Measurements from ENCODE around the gene CYB561D2.

The CYB561D2 gene

DNA sequence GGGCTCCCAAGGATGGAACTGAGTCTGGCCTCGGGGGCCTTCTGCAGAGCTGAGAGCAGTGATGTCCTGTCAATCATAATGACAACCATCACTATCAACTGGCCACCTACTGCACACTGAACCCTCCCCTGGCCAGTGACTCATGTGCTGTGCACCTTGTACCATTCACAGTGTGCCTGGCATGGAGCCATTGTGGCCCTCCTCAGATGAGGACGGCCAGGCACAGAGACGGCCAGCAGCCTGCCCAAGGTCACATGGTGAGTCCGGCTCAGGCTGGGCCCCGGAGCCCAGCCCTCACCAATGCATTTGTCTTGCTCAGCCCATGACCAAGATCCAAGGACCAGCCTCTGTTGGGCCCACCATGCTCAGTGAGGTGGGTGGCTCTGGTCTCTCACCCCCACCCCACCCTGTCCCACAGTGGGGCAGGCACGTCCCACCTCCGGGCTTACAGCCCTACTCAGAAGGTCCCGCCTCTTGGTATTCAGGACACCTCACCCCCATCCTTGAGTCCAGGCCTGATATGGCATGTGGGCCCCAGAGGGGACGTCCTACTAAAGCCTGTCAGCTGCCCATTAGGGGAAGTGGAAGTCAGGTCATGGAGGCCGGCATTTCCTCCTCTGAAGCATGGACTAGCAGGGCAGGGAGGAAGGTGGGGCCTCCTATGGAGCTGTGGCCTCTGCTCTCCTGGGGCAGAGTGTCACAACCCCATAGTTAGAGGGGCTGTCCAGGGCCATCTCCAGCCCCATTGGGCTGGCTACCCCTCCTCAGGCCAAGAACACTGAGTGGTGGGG lies 44.6 kb downstream of the CYB561D2 start:
- no peak for DNase-seq

DNA sequence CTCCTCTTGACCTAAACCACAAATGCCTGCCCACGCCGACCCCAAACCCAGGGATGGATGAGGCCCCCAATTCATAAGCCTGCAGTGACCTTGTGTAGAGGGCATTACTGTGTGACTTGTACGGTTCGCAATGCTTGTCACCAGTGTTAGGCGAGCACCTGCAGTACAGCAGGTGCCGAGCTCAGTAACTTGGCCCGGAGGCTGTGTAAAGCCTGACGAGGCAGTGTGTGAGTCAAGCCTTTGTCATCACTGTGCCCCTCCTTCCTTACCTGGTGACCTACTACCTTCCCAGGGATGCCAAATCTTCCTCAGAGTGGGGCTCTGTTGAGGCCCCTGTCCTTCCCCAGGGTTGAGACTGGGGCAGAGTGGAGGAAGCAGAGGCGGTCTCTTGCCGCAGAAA lies 45.8 kb downstream of the CYB561D2 start:
- no peak for DNase-seq

DNA sequence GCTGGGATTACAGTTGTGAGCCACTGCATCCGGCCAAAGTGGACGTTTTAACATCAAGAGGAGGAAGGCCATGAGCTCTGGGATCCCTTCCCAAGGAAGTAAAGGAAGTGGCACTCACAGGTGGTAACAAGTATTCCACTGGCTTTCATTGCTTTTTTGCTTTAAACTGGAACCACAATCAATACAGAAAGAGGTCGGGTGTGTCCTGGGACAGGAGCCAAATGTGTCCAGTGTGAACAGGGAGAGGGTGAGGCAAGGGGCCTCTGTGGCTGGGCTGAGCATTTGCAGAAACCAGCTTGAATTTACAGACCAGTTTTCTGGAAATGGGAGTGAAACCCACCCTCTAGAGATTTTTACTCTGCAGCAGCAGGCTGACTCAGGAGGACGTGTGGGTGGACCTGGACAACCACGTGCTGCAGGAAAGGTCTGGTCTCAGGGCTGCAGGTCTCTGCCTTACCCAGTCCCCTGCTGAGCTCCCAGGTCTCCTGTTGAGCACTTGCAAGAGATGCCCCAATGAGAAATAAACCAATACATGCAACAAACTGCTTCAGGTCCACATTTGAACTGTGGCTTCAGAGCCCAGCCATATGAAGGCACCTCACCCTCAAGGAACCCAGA lies 51.4 kb downstream of the CYB561D2 start:
- DNase-seq, result no peak
